K562 (cell line): Measurements from ENCODE around the gene PRPSAP1.

Experiments
- FOXA1 ChIP-seq: fragments of 450-650 bp; IDR thresholded peaks from 2 replicates; pipeline ENCODE4 v1.6.1; 2016; ENCODE audit warnings: mild to moderate bottlenecking, borderline replicate concordance
- GABPA ChIP-seq: fragments of 200-800 bp; sonication (Bioruptor generic); conservative IDR thresholded peaks from 2 replicates; pipeline ENCODE4 v1.6.1; 2016; ENCODE audit warnings: low read depth, missing genetic modification characterization, missing compliant biosample characterization
- MXI1 ChIP-seq: IDR thresholded peaks from 2 replicates; pipeline ENCODE4 v1.6.1; 2011; ENCODE audit warnings: low read depth, mild to moderate bottlenecking, improper control_type of control experiment, low read length
- RFX5 ChIP-seq: IDR thresholded peaks from 2 replicates; pipeline ENCODE4 v1.6.1; 2011; ENCODE audit warnings: low read depth, mild to moderate bottlenecking, improper control_type of control experiment, low read length
- SRSF1 ChIP-seq: fragments of 200-400 bp; formaldehyde crosslinking; IDR thresholded peaks from 2 replicates; pipeline ENCODE4 v1.6.1; 2017; ENCODE audit warnings: mild to moderate bottlenecking, low read depth, low read length, moderate library complexity
- ZC3H8 ChIP-seq: fragments of 450-650 bp; IDR thresholded peaks from 2 replicates; pipeline ENCODE4 v1.6.1; 2017
- ZKSCAN3 ChIP-seq: fragments of 250-450 bp; sonication (Bioruptor Pico); IDR thresholded peaks from 2 replicates; pipeline ENCODE4 v1.4.0; 2020
- ZNF121 ChIP-seq: sonication (generic); formaldehyde crosslinking; conservative IDR thresholded peaks from 2 replicates; pipeline ENCODE4 v1.8.0; 2022; ENCODE audit warnings: missing genetic modification reagents
- ZNF232 ChIP-seq: sonication (generic); formaldehyde crosslinking; IDR thresholded peaks from 2 replicates; pipeline ENCODE4 v1.8.0; 2022; ENCODE audit warnings: mild to moderate bottlenecking, missing genetic modification reagents
- ZNF274 ChIP-seq: IDR thresholded peaks from 2 replicates; pipeline ENCODE4 v1.6.1; 2011; ENCODE audit warnings: low read depth, mild to moderate bottlenecking, low read length, moderate library complexity, borderline replicate concordance
- ZNF584 ChIP-seq: fragments of 200-800 bp; sonication (Bioruptor generic); IDR thresholded peaks from 2 replicates; pipeline ENCODE4 v1.6.1; 2016; ENCODE audit warnings: low read depth, mild to moderate bottlenecking, missing genetic modification characterization, missing compliant biosample characterization
- TF ChIP-seq, protein P1 (sequence below), 3 experiments: IDR thresholded peaks in 2 of 3; conservative IDR thresholded peaks in 1 of 3; 2 replicates each; pipeline ENCODE4 v1.5.1; 2011 to 2012; ENCODE audit warnings: low read length in 3 of 3, mild to moderate bottlenecking in 3 of 3, control low read depth in 2 of 3, improper control_type of control experiment in 1 of 3, inconsistent platforms in 1 of 3, low read depth in 1 of 3, mixed read lengths in 1 of 3, moderate library complexity in 1 of 3; ENCODE audit not compliant: insufficient read depth in 2 of 3

- TF ChIP-seq, protein P1, sequence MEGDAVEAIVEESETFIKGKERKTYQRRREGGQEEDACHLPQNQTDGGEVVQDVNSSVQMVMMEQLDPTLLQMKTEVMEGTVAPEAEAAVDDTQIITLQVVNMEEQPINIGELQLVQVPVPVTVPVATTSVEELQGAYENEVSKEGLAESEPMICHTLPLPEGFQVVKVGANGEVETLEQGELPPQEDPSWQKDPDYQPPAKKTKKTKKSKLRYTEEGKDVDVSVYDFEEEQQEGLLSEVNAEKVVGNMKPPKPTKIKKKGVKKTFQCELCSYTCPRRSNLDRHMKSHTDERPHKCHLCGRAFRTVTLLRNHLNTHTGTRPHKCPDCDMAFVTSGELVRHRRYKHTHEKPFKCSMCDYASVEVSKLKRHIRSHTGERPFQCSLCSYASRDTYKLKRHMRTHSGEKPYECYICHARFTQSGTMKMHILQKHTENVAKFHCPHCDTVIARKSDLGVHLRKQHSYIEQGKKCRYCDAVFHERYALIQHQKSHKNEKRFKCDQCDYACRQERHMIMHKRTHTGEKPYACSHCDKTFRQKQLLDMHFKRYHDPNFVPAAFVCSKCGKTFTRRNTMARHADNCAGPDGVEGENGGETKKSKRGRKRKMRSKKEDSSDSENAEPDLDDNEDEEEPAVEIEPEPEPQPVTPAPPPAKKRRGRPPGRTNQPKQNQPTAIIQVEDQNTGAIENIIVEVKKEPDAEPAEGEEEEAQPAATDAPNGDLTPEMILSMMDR (IDR thresholded peaks at IDR 0.05 in 2 of 3, conservative IDR thresholded peaks at IDR 0.05 in 1 of 3; ENCODE audit: insufficient read depth in 2 of 3, low read depth in 1 of 3, low read length in 3 of 3), result no peak
- TF ChIP-seq RFX5, result no peak
- TF ChIP-seq ZNF584 (CRISPR knock-in tag), result no peak
- TF ChIP-seq ZC3H8, result no peak
- no peak for TF ChIP-seq SRSF1
- TF ChIP-seq ZKSCAN3 (CRISPR knock-in tag), result no peak
- TF ChIP-seq ZNF121, result no peak
- no peak for TF ChIP-seq FOXA1
- TF ChIP-seq ZNF232 (CRISPR knock-in tag), result no peak
- no peak for TF ChIP-seq GABPA (tag)
- no peak for TF ChIP-seq MXI1
- no peak for TF ChIP-seq ZNF274
Observed at GRCh38 chr17:76270127-76270592, 83.6 kb downstream of the PRPSAP1 start.
